IMR-90 (cell line): Measurements from ENCODE around the gene TRMT6. TPM values are rescaled to one million over a fixed set of nuclear protein-coding genes. Genes with fewer than 3 reads are reported as not detected.

Source experiments
- ATAC-seq: fragments of 200-7000 bp; cut with Tn5 transposase; 2 replicates; pipeline ENCODE4 v1.9.1; 2020; ENCODE audit warnings: low read depth, mild to moderate bottlenecking, moderate library complexity
- BruUV-seq: library from RNA; stranded (reverse); fragments of 400-500 nt; replicated peaks from 2 replicates; lab custom pipeline; 2021; lab: Mats Ljungman, UMichigan
- CTCF ChIA-PET: fragments of 300-600 bp; formaldehyde crosslinking; extraction: SDS; loops from one replicate; lab custom pipeline; 2021; ENCODE audit warnings: antibody characterized with exemption; lab: Yijun Ruan, JAX
- POLR2A ChIA-PET: fragments of 300-600 bp; sonication (Branson Sonifier 250); formaldehyde crosslinking; loops from one replicate; lab custom pipeline; 2022; ENCODE audit warnings: antibody characterized with exemption; ENCODE audit not compliant: unreplicated experiment; lab: Charles Lee
- DNase-seq: peaks from one replicate; pipeline ENCODE4 v3.0.0; 2013
- H2AFZ ChIP-seq: replicated peaks from 2 replicates; pipeline ENCODE3; 2013; ENCODE audit warnings: low read length, mild to moderate bottlenecking; ENCODE audit not compliant: poor library complexity
- H2AK5ac ChIP-seq: 2 replicates; pipeline ENCODE4 v1.6.1; 2013; ENCODE audit warnings: low read depth, low read length, inconsistent platforms
- H2AK9ac ChIP-seq: replicated peaks from 2 replicates; pipeline ENCODE3; 2013; ENCODE audit warnings: mild to moderate bottlenecking, low read depth, low read length, moderate library complexity; ENCODE audit not compliant: poor library complexity
- H2BK120ac ChIP-seq: 2 replicates; pipeline ENCODE4 v1.6.1; 2013; ENCODE audit warnings: low read depth, low read length, inconsistent platforms
- H2BK15ac ChIP-seq: 3 replicates; pipeline ENCODE4 v1.6.1; 2013; ENCODE audit warnings: low read depth, low read length, inconsistent platforms
- H2BK20ac ChIP-seq: 2 replicates; pipeline ENCODE4 v1.6.1; 2013; ENCODE audit warnings: low read depth, mild to moderate bottlenecking, inconsistent platforms, low read length, moderate library complexity
- H2BK5ac ChIP-seq: 2 replicates; pipeline ENCODE4 v1.6.1; 2013; ENCODE audit warnings: mild to moderate bottlenecking, low read depth, low read length, inconsistent platforms; ENCODE audit not compliant: poor library complexity, severe bottlenecking
- H3K14ac ChIP-seq: replicated peaks from 2 replicates; pipeline ENCODE4 v1.6.1; 2013; ENCODE audit warnings: low read depth, low read length, inconsistent platforms
- H3K18ac ChIP-seq: 2 replicates; pipeline ENCODE4 v1.6.1; 2013; ENCODE audit warnings: low read depth, low read length, control low read depth
- H3K23ac ChIP-seq: 2 replicates; pipeline ENCODE4 v1.6.1; 2013; ENCODE audit warnings: low read depth, low read length, inconsistent platforms
- H3K27ac ChIP-seq: 2 replicates; pipeline ENCODE4 v1.5.1; 2013; ENCODE audit warnings: mild to moderate bottlenecking, control low read depth, low read length; ENCODE audit not compliant: insufficient read depth
- H3K27me3 ChIP-seq: 2 replicates; pipeline ENCODE4 v1.6.1; 2013; ENCODE audit warnings: low read length; ENCODE audit not compliant: control insufficient read depth, insufficient read depth
- H3K36me3 ChIP-seq: 2 replicates; pipeline ENCODE4 v1.6.1; 2013; ENCODE audit warnings: low read length, mixed read lengths; ENCODE audit not compliant: control insufficient read depth, insufficient read depth
- H3K4ac ChIP-seq: 2 replicates; pipeline ENCODE4 v1.6.1; 2013; ENCODE audit warnings: low read depth, low read length, inconsistent platforms
- H3K4me1 ChIP-seq: 2 replicates; pipeline ENCODE4 v1.6.1; 2013; ENCODE audit warnings: low read length, mixed read lengths; ENCODE audit not compliant: control insufficient read depth, insufficient read depth
- H3K4me2 ChIP-seq: 2 replicates; pipeline ENCODE4 v1.6.1; 2013; ENCODE audit warnings: low read depth, mild to moderate bottlenecking, control low read depth, low read length, moderate library complexity
- H3K4me3 ChIP-seq: 2 replicates; pipeline ENCODE4 v1.5.1; 2013; ENCODE audit warnings: low read depth, mild to moderate bottlenecking, control low read depth, low read length, moderate library complexity; ENCODE audit not compliant: insufficient read depth
- H3K56ac ChIP-seq: 2 replicates; pipeline ENCODE4 v1.6.1; 2013; ENCODE audit warnings: low read length, inconsistent platforms; ENCODE audit not compliant: insufficient read depth; ENCODE audit errors: extremely low read depth
- H3K79me1 ChIP-seq, 2 experiments: 2 replicates each; pipeline ENCODE4 v1.6.1; 2013; ENCODE audit warnings: low read length in 2 of 2, inconsistent platforms in 1 of 2, low read depth in 1 of 2
- H3K9ac ChIP-seq: 2 replicates; pipeline ENCODE4 v1.6.1; 2013; ENCODE audit warnings: low read depth, low read length, control low read depth
- H3K9me1 ChIP-seq: 2 replicates; pipeline ENCODE4 v1.6.1; 2013; ENCODE audit warnings: low read length, inconsistent platforms; ENCODE audit not compliant: insufficient read depth
- H3K9me3 ChIP-seq: 2 replicates; pipeline ENCODE4 v1.6.1; 2013; ENCODE audit warnings: low read length; ENCODE audit not compliant: control insufficient read depth, insufficient read depth
- H4K20me1 ChIP-seq: 2 replicates; pipeline ENCODE4 v1.6.1; 2013; ENCODE audit warnings: low read length, inconsistent platforms; ENCODE audit not compliant: insufficient read depth
- H4K5ac ChIP-seq: 2 replicates; pipeline ENCODE4 v1.6.1; 2013; ENCODE audit warnings: mild to moderate bottlenecking, low read depth, low read length, control low read depth
- H4K8ac ChIP-seq, 2 experiments: 2 replicates each; pipeline ENCODE4 v1.6.1; 2013; ENCODE audit warnings: low read depth in 2 of 2, low read length in 2 of 2, control low read depth in 1 of 2, inconsistent platforms in 1 of 2
- H4K91ac ChIP-seq: 2 replicates; pipeline ENCODE4 v1.6.1; 2013; ENCODE audit warnings: low read depth, low read length, inconsistent platforms; ENCODE audit not compliant: insufficient read depth
- BHLHE40 ChIP-seq: fragments of 150-350 bp; IDR thresholded peaks from 2 replicates; pipeline ENCODE4 v1.6.1; 2016; ENCODE audit warnings: mild to moderate bottlenecking, low read depth, low read length
- CEBPB ChIP-seq: IDR thresholded peaks from 2 replicates; pipeline ENCODE4 v1.6.1; 2012; ENCODE audit warnings: low read depth, low read length, improper control_type of control experiment
- CHD1 ChIP-seq: IDR thresholded peaks from 2 replicates; pipeline ENCODE4 v1.6.1; 2012; ENCODE audit warnings: low read depth, low read length, improper control_type of control experiment
- ELK1 ChIP-seq: fragments of 150-350 bp; IDR thresholded peaks from 2 replicates; pipeline ENCODE4 v1.6.1; 2016; ENCODE audit warnings: low read depth, mild to moderate bottlenecking, low read length, moderate library complexity, borderline replicate concordance
- FOS ChIP-seq: fragments of 150-350 bp; IDR thresholded peaks from 2 replicates; pipeline ENCODE4 v1.6.1; 2016; ENCODE audit warnings: low read depth, low read length
- MAFK ChIP-seq: IDR thresholded peaks from 2 replicates; pipeline ENCODE4 v1.6.1; 2012; ENCODE audit warnings: low read depth, low read length, improper control_type of control experiment
- MAZ ChIP-seq: IDR thresholded peaks from 2 replicates; pipeline ENCODE4 v1.6.1; 2012; ENCODE audit warnings: low read depth, mild to moderate bottlenecking, low read length, improper control_type of control experiment, moderate library complexity, borderline replicate concordance
- POLR2A ChIP-seq: IDR thresholded peaks from 2 replicates; pipeline ENCODE4 v1.6.1; 2012; ENCODE audit warnings: mild to moderate bottlenecking, low read depth, low read length
- WGBS, 2 experiments: methylation state at CpG; one replicate each; pipeline versions ENCODE4 v1.1.5 to v1.1.7; 2013; ENCODE audit warnings: missing lambda C conversion rate in 2 of 2; ENCODE audit not compliant: insufficient read length in 1 of 2; ENCODE audit errors: extremely low coverage in 2 of 2; 5-methylcytosine and 5-hydroxymethylcytosine counted together
- dilution Hi-C: fragments of 300-500 bp; cut with HindIII; formaldehyde crosslinking; loops from one replicate; pipeline ENCODE4 v1.14.3; 2018; ENCODE audit warnings: low sequenced_read_pairs; ENCODE audit not compliant: unreplicated experiment
- in situ Hi-C: fragments of 300-500 bp; cut with MboI; formaldehyde crosslinking; loops from 3 replicates; pipeline ENCODE4 v1.14.3; 2019; ENCODE audit warnings: low sequenced_read_pairs, inconsistent platforms, mixed read lengths
- intact Hi-C: fragments of 100-400 bp; cut with micrococcal nuclease; formaldehyde crosslinking; loops from 2 replicates; pipeline ENCODE4 v1.10.0; 2022
- polyA plus RNA-seq, 3 experiments: library from polyadenylated mRNA; depleted of rRNA; stranded (reverse); fragments of >200 nt; gene quantifications; 2 replicates each; pipeline ENCODE4 v1.2.3, GENCODE V29; 2012; ENCODE audit warnings: low replicate concordance in 1 of 3
- total RNA-seq: library from RNA; depleted of rRNA; stranded (reverse); fragments of >200 nt; gene quantifications from 2 replicates; pipeline ENCODE4 v1.2.3, GENCODE V29; 2012
- TF ChIP-seq, protein P1 (sequence below): fragments of 150-350 bp; IDR thresholded peaks from 2 replicates; pipeline ENCODE4 v1.6.1; 2017; ENCODE audit warnings: mild to moderate bottlenecking, antibody characterized with exemption, low read length, low read depth

TRMT6 gene
- total and polyA plus RNA-seq, 2 of the 4 experiments (the other 2 are of a cell fraction): 7.2 to 8.0 TPM

DNA sequence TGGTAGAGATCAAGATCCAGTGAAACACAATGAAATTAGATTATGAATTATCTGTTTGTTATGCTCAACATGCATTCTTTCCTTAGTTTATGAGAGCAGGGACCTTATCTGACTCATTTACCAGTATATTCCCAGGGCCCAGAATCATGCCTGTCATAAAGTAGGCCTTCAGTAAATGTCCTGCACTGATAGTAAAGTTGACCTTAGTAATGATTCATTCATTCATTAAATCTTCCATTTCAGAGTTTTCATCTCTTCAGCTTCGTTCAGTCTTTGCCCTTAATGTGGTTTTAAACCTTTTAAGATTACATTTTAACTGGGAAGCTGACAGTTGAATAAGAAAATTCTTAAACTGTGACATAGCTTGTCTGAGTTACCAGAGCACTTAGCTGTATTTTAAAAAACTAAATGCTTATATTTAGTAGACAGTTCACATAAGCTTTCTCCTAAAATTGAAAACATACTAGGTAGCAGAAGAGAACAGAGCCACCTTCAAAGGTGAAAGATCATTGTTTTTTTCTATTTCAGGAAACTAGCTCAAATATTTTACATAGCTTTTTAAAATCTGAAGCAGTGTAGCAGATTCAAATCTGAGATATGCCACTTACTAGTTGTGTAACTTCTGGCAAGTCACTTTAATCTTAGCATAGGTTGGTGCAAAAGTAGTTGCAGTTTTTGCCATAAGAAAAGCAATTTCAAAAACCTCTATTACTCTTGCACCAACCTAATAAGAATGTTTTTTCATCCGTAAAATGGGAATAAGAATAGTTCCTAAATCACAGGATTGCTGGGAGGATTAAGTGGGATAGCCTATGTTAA lies 41.5 kb upstream of the TRMT6 start (continued):
- TF ChIP-seq MAZ: no peak

DNA sequence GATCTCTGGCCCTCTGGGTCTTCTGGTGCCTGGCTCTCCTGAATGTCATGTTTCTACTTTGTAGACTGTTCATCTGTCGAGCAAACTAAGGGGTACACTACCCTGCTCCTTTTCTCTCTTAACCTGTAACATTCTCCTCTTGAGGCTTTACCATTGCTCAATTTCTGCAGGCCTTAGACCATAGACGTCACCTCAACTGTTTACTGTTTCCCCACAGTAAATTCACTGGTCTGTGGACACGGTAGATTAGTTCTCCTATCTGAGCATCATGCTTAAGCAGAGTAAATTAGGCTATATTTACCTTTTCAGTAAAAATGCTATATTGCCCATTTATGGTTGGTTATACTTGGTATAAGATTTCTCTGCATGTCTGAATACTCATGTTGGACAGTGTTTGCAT lies 40.6 kb upstream of the TRMT6 start:
- Histone ChIP-seq H3K36me3 (peaks cover 3% of the 10 kb centered on the region; the same call in 1 of the 2 replicates), H3K23ac (no peak overlapping the region), H3K9me1 (no peaks in the 10 kb centered on the region), H2BK15ac (no peak overlapping the region), H2BK20ac (no peak overlapping the region), H3K9ac (no peak overlapping the region), H2BK120ac (no peak overlapping the region), H3K4me3 (no peak overlapping the region), H2BK5ac (no peak overlapping the region), H3K56ac (no peak overlapping the region; the same call in 1 of the 2 replicates), H3K27me3 (no peaks in the 10 kb centered on the region), H3K4ac (no peak overlapping the region), H3K27ac (no peak overlapping the region), H4K8ac (no peak overlapping the region; a peak in 1 of 4 replicates), H4K20me1 (no peaks in the 10 kb centered on the region), H3K9me3 (no peaks in the 10 kb centered on the region), H2AK9ac (no peak overlapping the region), H3K79me1 (peaks cover 0 to 3% of the 10 kb centered on the region in 2 experiments; a peak in 1 of 4 replicates), H3K4me2 (no peak overlapping the region), H4K91ac (no peak overlapping the region), H3K4me1 (no peaks in the 10 kb centered on the region), H3K18ac (no peak overlapping the region), H4K5ac (no peak overlapping the region), H2AK5ac (no peak overlapping the region), H3K14ac (no peak overlapping the region), H2AFZ (no peak overlapping the region)
- TF ChIP-seq, protein P1, sequence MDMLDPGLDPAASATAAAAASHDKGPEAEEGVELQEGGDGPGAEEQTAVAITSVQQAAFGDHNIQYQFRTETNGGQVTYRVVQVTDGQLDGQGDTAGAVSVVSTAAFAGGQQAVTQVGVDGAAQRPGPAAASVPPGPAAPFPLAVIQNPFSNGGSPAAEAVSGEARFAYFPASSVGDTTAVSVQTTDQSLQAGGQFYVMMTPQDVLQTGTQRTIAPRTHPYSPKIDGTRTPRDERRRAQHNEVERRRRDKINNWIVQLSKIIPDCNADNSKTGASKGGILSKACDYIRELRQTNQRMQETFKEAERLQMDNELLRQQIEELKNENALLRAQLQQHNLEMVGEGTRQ: no peak
- TF ChIP-seq ELK1: no peak
- no peak for TF ChIP-seq CEBPB
- TF ChIP-seq BHLHE40: no peak
- TF ChIP-seq CHD1: no peak
- TF ChIP-seq POLR2A: no peak
- no peak for TF ChIP-seq MAFK
- TF ChIP-seq FOS: no peak
- no peak for TF ChIP-seq MAZ
- no peak for DNase-seq
- in situ Hi-C loops: no loop called here
- intact Hi-C loops: no loop called here
- dilution Hi-C loops: no loop called here
- 100% methylated on average over 1 of the region's 3 CpGs; no CpG with 5 or more reads in 1 of the 2 experiments for WGBS, 2 experiments
- no peak for ATAC-seq
- ChIA-PET CTCF (no interaction called here), POLR2A (no interaction called here)
- no TSS peak for BruUV-seq
